GM06990 (cell line): ENCODE data around the gene MS4A10.

ENCODE experiments used
- DNase-seq: peaks from one replicate; pipeline ENCODE4 v3.0.0-alpha.2; 2011; ENCODE audit not compliant: insufficient read length; ENCODE audit errors: extremely low read depth
- H3K27me3 ChIP-seq: replicated peaks from 2 replicates; pipeline ENCODE4 v1.6.0; 2011; ENCODE audit warnings: low read length; ENCODE audit not compliant: control insufficient read depth, insufficient read depth
- H3K36me3 ChIP-seq: 2 replicates; pipeline ENCODE4 v1.5.1; 2011; ENCODE audit warnings: low read length; ENCODE audit not compliant: control insufficient read depth, insufficient read depth
- H3K4me3 ChIP-seq: replicated peaks from 2 replicates; pipeline ENCODE4 v1.5.1; 2011; ENCODE audit warnings: low read depth, mild to moderate bottlenecking, control low read depth, low read length
- TF ChIP-seq, protein P1 (sequence below): IDR thresholded peaks from 2 replicates; pipeline ENCODE4 v1.5.1; 2011; ENCODE audit warnings: low read length, control low read depth, mild to moderate bottlenecking, inconsistent platforms; ENCODE audit not compliant: insufficient read depth, poor library complexity, severe bottlenecking

Gene MS4A10

DNA sequence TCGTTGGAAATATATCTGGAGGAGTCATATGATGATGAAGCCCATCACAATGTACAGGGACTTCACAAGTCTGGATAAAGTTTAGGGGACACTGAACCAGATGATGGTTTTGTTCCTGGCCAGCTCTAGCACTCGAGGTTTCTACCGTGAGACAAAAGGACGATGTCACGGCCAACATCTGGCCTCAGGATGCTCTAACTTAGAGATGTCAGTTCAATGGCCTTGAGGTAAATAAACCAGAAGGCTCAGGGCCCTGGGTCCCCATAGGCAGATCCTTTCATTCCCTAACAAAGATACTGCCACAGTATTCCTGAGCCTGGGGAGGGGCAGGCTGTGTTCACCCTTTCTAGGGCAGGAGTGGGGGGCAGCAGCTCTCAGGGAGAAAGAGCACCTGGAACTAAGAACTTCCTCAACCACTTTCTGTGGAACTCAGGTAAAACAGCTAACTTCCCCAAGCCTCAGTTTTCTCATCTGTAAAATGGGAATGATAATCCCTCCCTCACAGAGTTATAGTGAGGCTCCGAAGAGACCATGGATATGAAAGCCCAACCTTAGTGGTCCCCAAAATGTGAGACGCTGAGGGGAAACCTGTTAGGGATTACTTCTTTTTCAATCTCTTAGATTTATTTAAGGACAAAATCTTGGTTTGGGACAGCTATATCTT, 18.3 kb downstream of the MS4A10 start:
- no peaks in the 10 kb centered on the region for H3K36me3 ChIP-seq
- H3K4me3 ChIP-seq, result no peak overlapping the region
- no peaks in the 10 kb centered on the region; the same call in 1 of the 2 replicates for H3K27me3 ChIP-seq
- no peak for DNase-seq
- TF ChIP-seq, protein P1, sequence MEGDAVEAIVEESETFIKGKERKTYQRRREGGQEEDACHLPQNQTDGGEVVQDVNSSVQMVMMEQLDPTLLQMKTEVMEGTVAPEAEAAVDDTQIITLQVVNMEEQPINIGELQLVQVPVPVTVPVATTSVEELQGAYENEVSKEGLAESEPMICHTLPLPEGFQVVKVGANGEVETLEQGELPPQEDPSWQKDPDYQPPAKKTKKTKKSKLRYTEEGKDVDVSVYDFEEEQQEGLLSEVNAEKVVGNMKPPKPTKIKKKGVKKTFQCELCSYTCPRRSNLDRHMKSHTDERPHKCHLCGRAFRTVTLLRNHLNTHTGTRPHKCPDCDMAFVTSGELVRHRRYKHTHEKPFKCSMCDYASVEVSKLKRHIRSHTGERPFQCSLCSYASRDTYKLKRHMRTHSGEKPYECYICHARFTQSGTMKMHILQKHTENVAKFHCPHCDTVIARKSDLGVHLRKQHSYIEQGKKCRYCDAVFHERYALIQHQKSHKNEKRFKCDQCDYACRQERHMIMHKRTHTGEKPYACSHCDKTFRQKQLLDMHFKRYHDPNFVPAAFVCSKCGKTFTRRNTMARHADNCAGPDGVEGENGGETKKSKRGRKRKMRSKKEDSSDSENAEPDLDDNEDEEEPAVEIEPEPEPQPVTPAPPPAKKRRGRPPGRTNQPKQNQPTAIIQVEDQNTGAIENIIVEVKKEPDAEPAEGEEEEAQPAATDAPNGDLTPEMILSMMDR, result no peak

DNA sequence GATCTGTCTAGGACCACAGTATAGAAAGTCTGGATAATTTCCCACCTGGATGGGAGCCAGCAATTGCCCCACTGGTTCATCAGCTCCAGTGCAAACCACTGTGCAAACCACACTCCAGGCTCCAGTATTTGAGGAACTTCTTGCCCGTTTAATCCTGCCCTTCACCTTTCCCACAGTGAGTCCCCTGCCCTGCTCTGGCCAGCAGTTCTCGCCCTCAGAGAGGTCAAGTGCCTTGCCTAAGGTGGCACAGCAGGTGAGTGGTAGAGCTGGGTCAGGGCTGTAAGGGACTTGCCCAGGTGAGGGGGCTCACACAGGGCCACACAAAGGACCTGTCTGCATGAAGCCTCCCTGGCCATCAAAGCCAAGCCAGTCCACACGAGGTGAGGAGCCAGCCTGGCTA, 24.1 kb downstream of the MS4A10 start:
- no peak for DNase-seq
- Histone ChIP-seq H3K27me3 (no peaks in the 10 kb centered on the region), H3K4me3 (no peak overlapping the region), H3K36me3 (no peaks in the 10 kb centered on the region)
- TF ChIP-seq, protein P1, result no peak

DNA sequence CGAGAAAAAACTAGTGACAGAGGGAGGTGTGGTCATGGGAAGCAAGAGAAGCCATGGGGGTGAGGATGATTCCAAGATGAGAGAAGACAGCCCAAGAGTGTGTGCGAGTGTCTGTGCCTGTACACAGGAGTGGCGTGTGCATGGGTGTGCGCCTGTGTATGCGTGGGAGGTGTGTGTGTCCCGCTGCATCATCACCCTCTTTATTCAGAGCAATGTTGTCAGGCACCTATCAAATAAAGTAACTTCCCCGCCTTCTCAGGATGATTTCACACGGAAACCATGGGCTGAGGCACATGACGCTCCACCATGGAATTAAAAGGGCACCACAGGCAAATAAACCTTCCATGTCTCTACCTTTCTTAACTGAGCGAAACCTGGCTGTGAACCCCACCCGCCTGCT, 24.6 kb downstream of the MS4A10 start:
- DNase-seq, result no peak
- TF ChIP-seq, protein P1, result no peak
- no peaks in the 10 kb centered on the region for H3K36me3 ChIP-seq
- no peak overlapping the region for H3K4me3 ChIP-seq
- H3K27me3 ChIP-seq, result no peaks in the 10 kb centered on the region

DNA sequence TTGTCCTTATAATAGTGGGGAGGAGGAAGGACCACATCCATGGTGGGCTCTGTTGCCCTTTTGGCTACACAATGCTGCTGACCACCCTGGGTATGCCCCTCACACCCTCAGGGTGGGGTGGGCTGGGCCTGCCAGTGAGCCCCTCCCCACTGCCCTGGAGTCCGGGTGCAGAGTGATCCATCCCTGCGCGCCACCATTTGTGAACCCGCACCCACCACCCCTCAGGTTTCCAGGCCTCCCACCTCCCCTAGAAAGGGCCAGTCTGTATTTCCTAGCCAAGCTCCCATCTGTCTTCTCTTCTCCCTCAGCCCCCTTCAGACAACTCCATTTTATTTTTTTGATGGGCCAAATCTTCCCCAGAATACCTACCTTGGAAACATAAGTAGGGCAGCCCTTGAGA, 25.0 kb downstream of the MS4A10 start:
- H3K27me3 ChIP-seq, result no peaks in the 10 kb centered on the region
- no peaks in the 10 kb centered on the region for H3K36me3 ChIP-seq
- TF ChIP-seq, protein P1, result no peak
- no peak for DNase-seq
- no peak overlapping the region for H3K4me3 ChIP-seq

DNA sequence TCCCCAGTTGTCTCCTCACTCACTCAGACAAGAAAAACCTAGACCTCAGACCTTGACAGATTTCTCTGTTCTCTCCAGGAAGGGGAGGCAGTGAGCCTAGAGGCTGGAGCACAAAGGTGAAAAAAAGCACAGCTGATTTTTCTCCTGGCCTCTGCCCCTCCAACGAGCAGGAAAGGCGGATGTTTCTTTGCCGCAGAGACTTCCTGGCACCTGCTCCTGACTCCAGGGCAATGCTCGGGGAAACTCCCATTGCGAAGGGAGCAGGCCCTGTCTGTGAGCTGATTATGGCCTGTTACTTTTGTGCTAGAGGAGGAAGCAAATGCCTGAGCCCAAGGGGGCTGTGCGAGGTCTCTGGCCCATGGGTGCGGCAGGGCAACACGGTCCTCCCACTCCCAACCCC, 25.4 kb downstream of the MS4A10 start:
- Histone ChIP-seq H3K4me3 (no peak overlapping the region), H3K27me3 (no peaks in the 10 kb centered on the region), H3K36me3 (no peaks in the 10 kb centered on the region)
- TF ChIP-seq, protein P1, result no peak
- DNase-seq, result no peak

DNA sequence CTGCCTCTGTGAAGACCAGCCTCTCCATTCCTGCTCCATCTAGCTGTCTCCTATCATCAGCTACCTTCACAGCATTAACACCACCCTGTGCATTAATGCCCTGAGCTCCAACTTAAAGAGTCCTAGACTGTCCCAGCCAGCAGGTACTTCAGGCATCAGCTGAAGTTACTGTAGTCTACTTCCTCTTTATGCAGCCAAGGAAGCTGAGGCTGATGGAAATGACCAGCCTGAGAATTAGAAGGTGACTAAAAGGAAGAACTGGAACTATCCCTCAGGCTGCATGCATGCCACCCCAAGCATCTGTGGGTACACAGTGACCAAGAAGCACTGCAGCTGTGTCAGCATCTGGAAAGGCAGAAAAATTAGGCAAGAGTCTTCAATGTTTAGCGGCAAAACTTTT, 28.2 kb downstream of the MS4A10 start:
- TF ChIP-seq, protein P1, result no peak
- H3K27me3 ChIP-seq, result no peaks in the 10 kb centered on the region
- H3K36me3 ChIP-seq, result no peaks in the 10 kb centered on the region
- H3K4me3 ChIP-seq, result no peak overlapping the region
- no peak for DNase-seq
